ENCODE results near the gene RNF121. TPM values are rescaled to one million over a fixed set of nuclear protein-coding genes. Genes with fewer than 3 reads are reported as not detected.

RNF121 gene
- total and polyA plus RNA-seq, 2 donors (not counting 1 experiment from before 2014, with no cell fraction given) = 29.6 to 48.6 TPM

GRCh38 chr11:71948314-71949027 lies 19.6 kb downstream of the RNF121 start:
- H3K4me2 ChIP-seq (ENCODE audit: extremely low read depth, insufficient read depth, low read length) = no peak overlapping the region
- no peak overlapping the region for H3K27ac ChIP-seq (ENCODE audit: insufficient read depth, low read length)
- H2AFZ ChIP-seq (ENCODE audit: low read length) = no peak overlapping the region
- no peaks in the 10 kb centered on the region for H3K4me1 ChIP-seq (ENCODE audit: control insufficient read depth, extremely low read depth, insufficient read depth, low read length)
- no peaks in the 10 kb centered on the region for H4K20me1 ChIP-seq (ENCODE audit: control insufficient read depth, extremely low read depth, insufficient read depth, low read length)
- TF ChIP-seq CTCF (conservative IDR thresholded peaks at IDR 0.05 in 1 of 2, IDR thresholded peaks at IDR 0.05 in 1 of 2; ENCODE audit: low read depth in 1 of 2, low read length in 2 of 2) (no peak), EZH2 (IDR thresholded peaks at IDR 0.05; ENCODE audit: low read length, missing control alignments) (no peak)
- peak in 1 of 2 donors; percentile 72 for DNase-seq (ENCODE audit: low read depth in 2 of 2)
- H3K9me3 ChIP-seq (ENCODE audit: control insufficient read depth, insufficient read depth, low read depth, low read length) = no peaks in the 10 kb centered on the region
- H3K27me3 ChIP-seq (ENCODE audit: control insufficient read depth, insufficient read depth, low read length) = no peaks in the 10 kb centered on the region
- H3K4me3 ChIP-seq (replicated peaks in 1 of 4; ENCODE audit: control extremely low read depth in 1 of 4, insufficient read depth in 1 of 4, low read depth in 3 of 4, low read length in 4 of 4) = no peak overlapping the region
- no peak overlapping the region for H3K9ac ChIP-seq (ENCODE audit: insufficient read depth, low read length)
- H3K36me3 ChIP-seq (ENCODE audit: control insufficient read depth, insufficient read depth, low read length) = no peaks in the 10 kb centered on the region
- peaks cover 6% of the 10 kb centered on the region for H3K79me2 ChIP-seq (ENCODE audit: control insufficient read depth, insufficient read depth, low read length)

- no peaks in the 10 kb centered on the region for H3K36me3 ChIP-seq (ENCODE audit: control insufficient read depth, insufficient read depth, low read length)
- TF ChIP-seq CTCF (conservative IDR thresholded peaks at IDR 0.05 in 1 of 2, IDR thresholded peaks at IDR 0.05 in 1 of 2; ENCODE audit: low read depth in 1 of 2, low read length in 2 of 2) (no peak), EZH2 (IDR thresholded peaks at IDR 0.05; ENCODE audit: low read length, missing control alignments) (no peak)
- H3K4me3 ChIP-seq (replicated peaks in 1 of 4; ENCODE audit: control extremely low read depth in 1 of 4, insufficient read depth in 1 of 4, low read depth in 3 of 4, low read length in 4 of 4) = no peak overlapping the region
- H3K9ac ChIP-seq (ENCODE audit: insufficient read depth, low read length) = no peak overlapping the region
- no peak overlapping the region for H3K4me2 ChIP-seq (ENCODE audit: extremely low read depth, insufficient read depth, low read length)
- H3K27me3 ChIP-seq (ENCODE audit: control insufficient read depth, insufficient read depth, low read length) = no peaks in the 10 kb centered on the region
- no peak for DNase-seq (ENCODE audit: low read depth in 2 of 2)
- no peaks in the 10 kb centered on the region for H4K20me1 ChIP-seq (ENCODE audit: control insufficient read depth, extremely low read depth, insufficient read depth, low read length)
- H2AFZ ChIP-seq (ENCODE audit: low read length) = no peak overlapping the region
- H3K79me2 ChIP-seq (ENCODE audit: control insufficient read depth, insufficient read depth, low read length) = peaks cover 3% of the 10 kb centered on the region
- no peaks in the 10 kb centered on the region for H3K4me1 ChIP-seq (ENCODE audit: control insufficient read depth, extremely low read depth, insufficient read depth, low read length)
- no peaks in the 10 kb centered on the region for H3K9me3 ChIP-seq (ENCODE audit: control insufficient read depth, insufficient read depth, low read depth, low read length)
- no peak overlapping the region for H3K27ac ChIP-seq (ENCODE audit: insufficient read depth, low read length)
Observed at GRCh38 chr11:71949034-71949433, 20.2 kb downstream of the RNF121 start.

- H3K36me3 ChIP-seq (ENCODE audit: control insufficient read depth, insufficient read depth, low read length) = no peaks in the 10 kb centered on the region
- H3K9me3 ChIP-seq (ENCODE audit: control insufficient read depth, insufficient read depth, low read depth, low read length) = no peaks in the 10 kb centered on the region
- DNase-seq (ENCODE audit: low read depth in 2 of 2) = peak in 1 of 2 donors; percentile 45
- no peak overlapping the region for H2AFZ ChIP-seq (ENCODE audit: low read length)
- no peaks in the 10 kb centered on the region for H3K27me3 ChIP-seq (ENCODE audit: control insufficient read depth, insufficient read depth, low read length)
- H4K20me1 ChIP-seq (ENCODE audit: control insufficient read depth, extremely low read depth, insufficient read depth, low read length) = no peaks in the 10 kb centered on the region
- TF ChIP-seq CTCF (conservative IDR thresholded peaks at IDR 0.05 in 1 of 2, IDR thresholded peaks at IDR 0.05 in 1 of 2; ENCODE audit: low read depth in 1 of 2, low read length in 2 of 2) (no peak), EZH2 (IDR thresholded peaks at IDR 0.05; ENCODE audit: low read length, missing control alignments) (no peak)
- no peak overlapping the region for H3K4me2 ChIP-seq (ENCODE audit: extremely low read depth, insufficient read depth, low read length)
- peaks cover 2% of the 10 kb centered on the region for H3K79me2 ChIP-seq (ENCODE audit: control insufficient read depth, insufficient read depth, low read length)
- H3K4me1 ChIP-seq (ENCODE audit: control insufficient read depth, extremely low read depth, insufficient read depth, low read length) = no peaks in the 10 kb centered on the region
- no peak overlapping the region for H3K27ac ChIP-seq (ENCODE audit: insufficient read depth, low read length)
- H3K9ac ChIP-seq (ENCODE audit: insufficient read depth, low read length) = no peak overlapping the region
- H3K4me3 ChIP-seq (replicated peaks in 1 of 4; ENCODE audit: control extremely low read depth in 1 of 4, insufficient read depth in 1 of 4, low read depth in 3 of 4, low read length in 4 of 4) = no peak overlapping the region
Observed at GRCh38 chr11:71951741-71952310, 23.0 kb downstream of the RNF121 start.

Data from fibroblast of lung (primary cell).